NCI-H1417 (cell line): ENCODE data around the gene VEGFD.
"Not testable (repeated sequence)": the region's sequence is repeated elsewhere in the genome, so short reads cannot be mapped to it uniquely, and the experiment has no call there.

ENCODE experiments used
- DNase-seq, 3 experiments: peaks; one replicate each; lab custom pipeline; 2025; lab: John Stamatoyannopoulos, UW

Gene VEGFD

DNA sequence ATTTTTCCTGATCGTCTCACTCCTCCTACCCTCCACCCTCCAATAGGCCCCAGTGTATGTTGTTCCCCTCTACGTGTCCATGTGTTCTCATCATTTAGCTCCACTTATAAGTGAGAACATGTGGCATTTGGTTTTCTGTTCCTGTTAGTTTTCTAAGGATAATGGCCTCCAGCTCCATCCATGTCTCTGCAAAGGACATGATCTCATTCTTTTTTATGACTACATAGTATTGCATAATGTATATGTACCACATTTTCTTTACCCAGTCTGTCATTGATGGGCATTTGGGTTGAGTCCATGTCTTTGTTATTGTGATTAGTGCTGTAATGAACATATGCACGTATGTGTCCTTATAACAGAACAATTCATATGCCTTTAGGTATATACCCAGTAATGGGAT is 78.3 kb downstream of the VEGFD start:
- not testable (repeated sequence) for DNase-seq

DNA sequence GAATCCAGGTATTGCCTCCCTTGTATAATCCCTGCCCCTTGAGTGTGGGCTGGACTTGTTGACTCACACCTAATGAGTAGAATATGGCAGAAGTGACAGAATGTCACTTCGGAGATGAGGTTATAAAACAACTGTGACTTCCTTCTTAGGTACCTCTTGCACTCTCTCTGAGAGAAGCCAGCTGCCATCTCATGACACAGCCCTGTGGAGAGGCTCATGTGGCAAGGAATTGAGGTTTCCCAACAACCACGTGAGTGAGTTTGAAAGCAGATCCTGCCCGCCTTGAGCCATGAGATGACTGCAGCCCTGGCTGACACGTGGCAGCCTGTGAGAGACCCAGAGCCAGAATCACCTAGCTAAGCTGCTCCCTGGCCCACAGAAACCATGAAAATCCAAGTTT is 82.3 kb downstream of the VEGFD start:
- DNase-seq: peak in 2 of 3 experiments; percentile 4 to 9

DNA sequence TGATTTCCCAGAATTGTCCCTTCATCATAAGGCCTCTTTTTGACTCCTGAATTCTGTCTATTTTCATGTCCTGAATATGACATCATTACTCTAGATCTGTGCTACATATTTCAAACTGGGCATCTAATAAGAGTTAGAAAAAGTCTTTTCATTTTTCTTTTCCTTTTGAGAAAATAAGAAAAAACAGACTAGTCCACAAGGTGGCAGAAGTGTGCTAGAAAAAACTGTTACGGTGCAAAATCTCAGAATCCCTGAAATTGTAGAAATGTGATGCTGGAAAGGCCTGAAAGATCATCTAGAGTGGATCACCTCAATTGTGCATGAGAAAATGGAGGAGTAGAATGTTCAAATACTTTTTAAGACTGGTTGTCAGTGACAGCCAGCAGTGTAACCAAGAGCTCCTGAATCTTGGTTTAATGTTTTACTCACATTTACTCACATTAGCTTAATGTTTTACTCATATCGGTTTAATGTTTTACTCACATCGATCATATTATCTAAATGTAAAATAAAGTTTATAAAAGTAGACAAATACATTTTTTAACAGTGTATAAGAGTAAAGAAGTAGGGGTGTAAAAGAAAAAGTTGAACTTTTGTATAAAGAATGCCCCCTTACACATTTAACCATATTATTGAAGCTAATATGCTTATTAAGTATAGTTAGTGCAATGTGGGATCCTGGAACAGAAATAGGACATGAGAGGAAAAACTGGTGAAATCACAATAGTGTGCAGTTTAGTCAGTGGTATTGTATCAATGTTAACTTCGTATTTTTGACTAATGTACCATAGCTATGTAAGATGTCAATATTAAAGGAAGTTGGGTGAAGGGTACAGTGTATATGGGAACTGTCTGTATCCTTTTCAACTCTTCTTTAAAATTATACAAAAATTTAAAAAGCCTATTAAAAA is 84.0 kb downstream of the VEGFD start:
- peak in 2 of 3 experiments; percentile 5 to 62 for DNase-seq

DNA sequence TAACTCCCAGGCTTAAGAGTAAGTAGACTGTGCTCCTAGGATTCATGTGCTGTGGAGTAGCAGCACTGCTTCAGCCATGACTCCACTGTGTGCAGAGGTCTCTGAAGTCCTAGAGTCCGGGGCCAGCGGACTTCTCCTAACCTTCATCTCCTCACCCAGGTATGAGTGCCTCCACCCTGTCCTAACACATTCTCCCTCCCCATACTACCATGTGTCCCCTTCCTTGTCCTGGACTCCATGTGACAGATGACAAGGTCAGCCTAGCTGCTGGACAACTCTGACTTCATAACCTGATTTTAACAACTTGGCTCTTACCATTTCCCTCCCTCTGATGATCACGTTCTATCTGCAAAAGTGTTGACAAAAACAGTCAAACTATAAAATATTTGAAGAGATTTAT is 85.4 kb downstream of the VEGFD start:
- no peak for DNase-seq

DNA sequence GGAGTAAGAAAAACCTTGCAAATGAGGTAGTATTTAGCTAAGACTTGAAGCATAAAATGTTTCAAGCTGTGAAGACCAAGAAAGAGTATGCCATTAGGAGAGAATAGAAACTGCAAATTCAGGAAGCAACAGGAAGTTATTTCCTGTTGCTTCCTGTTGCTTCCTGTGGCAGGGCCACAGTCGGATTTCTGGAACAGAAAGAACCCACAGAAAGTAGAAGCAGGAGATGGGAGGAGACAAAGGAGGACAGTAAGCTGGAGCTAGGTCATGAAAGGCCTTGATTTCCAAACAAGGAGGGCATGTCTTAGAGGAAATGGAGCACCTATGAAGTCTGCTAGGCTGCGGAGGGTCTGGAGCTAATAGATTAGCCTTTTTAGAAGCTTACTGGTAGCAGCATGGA is 86.0 kb downstream of the VEGFD start:
- peak in 1 of 3 experiments; percentile 10 for DNase-seq
